Measurements from ENCODE around the gene MAGI3. TPM values are rescaled to one million over a fixed set of nuclear protein-coding genes. Genes with fewer than 3 reads are reported as not detected.
A peak's percentile ranks its signal among the peaks of the same experiment; 100 is the strongest.

MAGI3 gene
- total and polyA plus RNA-seq, 12 donors, result 3.3 to 17.6 (median 11.8) TPM

DNA sequence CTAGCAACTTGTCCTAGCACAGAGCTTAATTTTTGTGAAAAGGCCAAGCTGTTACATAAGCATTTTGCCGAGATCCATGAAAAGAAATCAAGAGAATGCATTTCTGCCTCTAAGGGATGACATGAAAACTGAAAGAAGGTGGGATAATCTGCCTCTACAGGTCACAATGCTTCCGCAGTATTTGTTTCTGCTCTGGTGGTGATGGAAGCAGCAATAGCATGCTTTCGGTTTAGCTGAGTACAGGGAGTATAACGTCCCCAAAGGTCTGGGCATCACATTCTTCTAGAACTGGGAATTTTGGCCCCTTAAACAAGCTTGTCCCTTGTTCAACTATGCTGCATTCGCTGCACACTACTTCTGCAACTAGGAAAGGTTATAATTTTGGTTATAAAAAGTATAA lies 14.4 kb upstream of the MAGI3 start:
- DNase-seq, result no peak
- Histone ChIP-seq H3K36me3 (replicated peaks in 1 of 2) (no peaks in the 10 kb centered on the region), H3K27ac (no peak overlapping the region), H3K4me1 (replicated peaks in 1 of 2) (no peaks in the 10 kb centered on the region), H3K27me3 (no peaks in the 10 kb centered on the region), H3K9me3 (replicated peaks in 1 of 3) (no peaks in the 10 kb centered on the region), H3K4me3 (peak overlapping the region in 1 of 4 donors; percentile 22)
- intact Hi-C loops (cut with DNase I), result no loop called here
- no peak for TF ChIP-seq POLR2A (IDR thresholded peaks at IDR 0.05)
- TF ChIP-seq, protein P1, sequence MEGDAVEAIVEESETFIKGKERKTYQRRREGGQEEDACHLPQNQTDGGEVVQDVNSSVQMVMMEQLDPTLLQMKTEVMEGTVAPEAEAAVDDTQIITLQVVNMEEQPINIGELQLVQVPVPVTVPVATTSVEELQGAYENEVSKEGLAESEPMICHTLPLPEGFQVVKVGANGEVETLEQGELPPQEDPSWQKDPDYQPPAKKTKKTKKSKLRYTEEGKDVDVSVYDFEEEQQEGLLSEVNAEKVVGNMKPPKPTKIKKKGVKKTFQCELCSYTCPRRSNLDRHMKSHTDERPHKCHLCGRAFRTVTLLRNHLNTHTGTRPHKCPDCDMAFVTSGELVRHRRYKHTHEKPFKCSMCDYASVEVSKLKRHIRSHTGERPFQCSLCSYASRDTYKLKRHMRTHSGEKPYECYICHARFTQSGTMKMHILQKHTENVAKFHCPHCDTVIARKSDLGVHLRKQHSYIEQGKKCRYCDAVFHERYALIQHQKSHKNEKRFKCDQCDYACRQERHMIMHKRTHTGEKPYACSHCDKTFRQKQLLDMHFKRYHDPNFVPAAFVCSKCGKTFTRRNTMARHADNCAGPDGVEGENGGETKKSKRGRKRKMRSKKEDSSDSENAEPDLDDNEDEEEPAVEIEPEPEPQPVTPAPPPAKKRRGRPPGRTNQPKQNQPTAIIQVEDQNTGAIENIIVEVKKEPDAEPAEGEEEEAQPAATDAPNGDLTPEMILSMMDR (IDR thresholded peaks at IDR 0.05), result no peak
- 48 to 71% (median 68%) methylated on average over 5 of the region's 5 CpGs for WGBS, 4 donors

DNA sequence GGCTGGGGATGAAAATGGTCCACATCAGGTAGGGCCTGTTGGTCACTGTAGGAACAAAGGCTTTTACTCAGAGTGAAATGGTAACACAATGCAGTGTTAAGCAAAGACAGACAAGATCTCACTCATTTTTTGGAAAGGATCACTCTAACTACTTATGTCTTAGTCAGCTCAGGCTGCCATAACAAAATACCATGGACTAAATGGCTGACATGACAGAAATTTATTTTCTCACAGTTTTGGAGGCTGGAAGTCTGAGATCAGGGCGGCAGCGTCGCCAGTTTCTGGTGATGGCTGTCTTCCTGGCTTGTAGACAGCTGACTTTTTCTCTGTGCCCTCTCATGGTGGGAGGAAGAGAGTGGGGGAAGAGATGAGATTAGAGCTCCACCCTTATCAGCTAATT lies 10.2 kb upstream of the MAGI3 start:
- TF ChIP-seq, protein P1 (IDR thresholded peaks at IDR 0.05), result no peak
- no peak for TF ChIP-seq POLR2A (IDR thresholded peaks at IDR 0.05)
- Histone ChIP-seq H3K27ac (no peak overlapping the region), H3K27me3 (no peaks in the 10 kb centered on the region), H3K4me3 (no peak overlapping the region), H3K9me3 (replicated peaks in 1 of 3) (no peaks in the 10 kb centered on the region), H3K36me3 (replicated peaks in 1 of 2) (no peaks in the 10 kb centered on the region), H3K4me1 (replicated peaks in 1 of 2) (no peaks in the 10 kb centered on the region)
- no peak for DNase-seq
- 85 to 96% (median 90%) methylated on average over 3 of the region's 3 CpGs for WGBS, 4 donors
- intact Hi-C loops (cut with DNase I), result no loop called here

DNA sequence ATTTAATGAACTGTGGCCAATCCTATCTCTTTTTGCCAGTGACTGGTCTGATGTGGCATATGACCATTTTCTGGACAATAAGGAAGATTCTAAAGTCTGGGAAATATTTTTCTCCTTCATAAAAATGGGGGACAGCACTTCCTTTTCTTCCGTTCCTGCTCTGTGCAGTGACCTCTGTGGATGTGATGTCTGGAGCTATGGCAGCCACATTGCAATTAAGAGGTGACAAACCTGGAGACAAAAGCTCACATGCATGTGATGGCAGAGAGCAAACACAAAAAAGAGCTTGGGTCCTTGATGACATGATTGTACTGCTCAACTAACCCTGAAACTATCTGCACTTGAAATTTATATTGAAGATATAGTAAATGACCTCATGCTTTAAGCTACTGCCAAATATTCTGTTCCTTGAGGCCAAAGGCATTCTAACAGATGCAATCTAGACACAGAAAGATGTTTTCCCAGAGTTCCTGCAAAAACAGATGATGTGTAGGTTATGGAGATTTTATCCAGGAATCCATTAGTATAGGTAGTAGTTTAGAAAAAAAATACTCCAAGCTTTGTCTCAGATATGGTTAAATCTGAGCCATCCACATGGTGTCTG lies 2.2 kb upstream of the MAGI3 start:
- no peak for DNase-seq
- H3K4me1 ChIP-seq (replicated peaks in 1 of 2), result peaks cover 7 to 22% of the 10 kb centered on the region in 2 donors
- no peaks in the 10 kb centered on the region for H3K27me3 ChIP-seq
- peak overlapping the region in 1 of 5 donors; percentile 92 for H3K27ac ChIP-seq
- H3K36me3 ChIP-seq (replicated peaks in 1 of 2), result no peaks in the 10 kb centered on the region
- intact Hi-C loops (cut with DNase I), result loop anchor here in 1 of 2 donors (5.0 kb wide), 1 partner anchor 241 kb away; no protein-coding TSS in a partner anchor
- no peak for TF ChIP-seq POLR2A (IDR thresholded peaks at IDR 0.05)
- TF ChIP-seq, protein P1 (IDR thresholded peaks at IDR 0.05), result no peak
- 79 to 95% (median 92%) methylated on average over 1 of the region's 1 CpG for WGBS, 4 donors
- H3K4me3 ChIP-seq, result peak overlapping the region in 1 of 4 donors; percentile 98
- H3K9me3 ChIP-seq (replicated peaks in 1 of 3), result no peaks in the 10 kb centered on the region

DNA sequence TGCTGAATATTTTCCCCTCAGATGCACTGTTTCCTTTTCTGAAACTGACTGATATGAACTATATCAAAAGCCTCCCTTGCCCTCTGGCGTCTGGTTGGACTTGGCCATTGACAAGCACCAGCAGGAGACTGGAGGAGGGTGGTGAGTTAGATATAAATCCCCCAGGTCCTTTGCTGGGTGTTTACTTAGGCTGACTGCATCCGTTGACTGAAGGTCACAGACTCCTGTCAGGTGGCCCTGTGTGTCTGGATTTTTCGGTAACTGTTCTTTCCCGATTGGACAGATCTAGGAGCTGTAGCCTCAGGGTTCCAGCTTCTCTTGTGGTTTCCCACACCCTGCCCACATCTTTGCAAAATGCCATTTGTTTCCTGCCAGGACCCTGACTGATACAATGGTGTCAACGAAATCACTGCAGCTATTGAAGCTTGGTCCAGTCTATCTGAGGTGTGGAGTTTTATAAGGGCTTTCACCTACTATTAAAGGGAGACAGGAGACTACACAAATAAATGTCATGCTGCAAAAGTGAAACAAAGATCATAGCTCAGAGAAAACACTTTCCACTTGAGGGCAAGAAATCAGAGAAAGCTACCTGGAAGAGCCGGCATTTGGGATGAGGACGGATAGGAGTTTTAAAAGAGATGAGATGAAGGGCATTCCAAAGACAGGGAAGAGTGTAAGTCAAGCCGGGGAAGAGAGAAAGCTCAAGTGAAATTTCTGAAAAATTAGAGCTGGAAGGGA lies 1.5 kb upstream of the MAGI3 start:
- Histone ChIP-seq H3K4me3 (peak overlapping the region in 2 of 4 donors; percentile 60 to 98), H3K9me3 (replicated peaks in 1 of 3) (no peaks in the 10 kb centered on the region), H3K36me3 (replicated peaks in 1 of 2) (no peaks in the 10 kb centered on the region), H3K27me3 (no peaks in the 10 kb centered on the region), H3K4me1 (replicated peaks in 1 of 2) (peaks cover 7 to 29% of the 10 kb centered on the region in 2 donors), H3K27ac (peak overlapping the region in 2 of 5 donors; percentile 60 to 92)
- TF ChIP-seq, protein P1 (IDR thresholded peaks at IDR 0.05), result no peak
- TF ChIP-seq POLR2A (IDR thresholded peaks at IDR 0.05), result no peak
- WGBS, 4 donors, result 15 to 24% (median 20%) methylated on average over 8 of the region's 8 CpGs
- intact Hi-C loops (cut with DNase I), result loop anchor here in 1 of 2 donors (5.0 kb wide), 1 partner anchor 241 kb away; no protein-coding TSS in a partner anchor
- peak; percentile 23 to 73 (median 37) for DNase-seq

All from adrenal gland (tissue), 12 donors.